Ishikawa (cell line): Measurements from ENCODE around the gene CDC42BPA.

Experiments used
- CEBPB ChIP-seq: IDR thresholded peaks from 2 replicates; pipeline ENCODE4 v1.6.1; 2012
- CREB1 ChIP-seq: IDR thresholded peaks from 2 replicates; pipeline ENCODE4 v1.6.1; 2012; ENCODE audit warnings: low read depth
- EGR1 ChIP-seq: IDR thresholded peaks from 2 replicates; pipeline ENCODE4 v1.6.1; 2012
- EP300 ChIP-seq: IDR thresholded peaks from 2 replicates; pipeline ENCODE4 v1.6.1; 2012; ENCODE audit warnings: borderline replicate concordance
- FOXM1 ChIP-seq: IDR thresholded peaks from 2 replicates; pipeline ENCODE4 v1.6.1; 2012; ENCODE audit warnings: low read depth, borderline replicate concordance
- MAX ChIP-seq: IDR thresholded peaks from 2 replicates; pipeline ENCODE4 v1.6.1; 2012
- NFIC ChIP-seq: IDR thresholded peaks from 2 replicates; pipeline ENCODE4 v1.6.1; 2012
- RAD21 ChIP-seq: IDR thresholded peaks from 2 replicates; pipeline ENCODE4 v1.6.1; 2012; ENCODE audit warnings: low read depth
- REST ChIP-seq: IDR thresholded peaks from 2 replicates; pipeline ENCODE4 v1.6.1; 2012; ENCODE audit warnings: low read depth, mild to moderate bottlenecking
- TAF1 ChIP-seq: IDR thresholded peaks from 2 replicates; pipeline ENCODE4 v1.6.1; 2012; ENCODE audit warnings: low read depth, mild to moderate bottlenecking
- TCF12 ChIP-seq: IDR thresholded peaks from 2 replicates; pipeline ENCODE4 v1.6.1; 2012; ENCODE audit warnings: low read depth
- TEAD4 ChIP-seq: IDR thresholded peaks from 2 replicates; pipeline ENCODE4 v1.6.1; 2012
- USF1 ChIP-seq: IDR thresholded peaks from 2 replicates; pipeline ENCODE4 v1.6.1; 2012
- YY1 ChIP-seq: IDR thresholded peaks from 2 replicates; pipeline ENCODE4 v1.6.1; 2012; ENCODE audit warnings: low read depth
- ZBTB7A ChIP-seq: IDR thresholded peaks from 2 replicates; pipeline ENCODE4 v1.6.1; 2012; ENCODE audit warnings: low read depth

CDC42BPA gene

DNA sequence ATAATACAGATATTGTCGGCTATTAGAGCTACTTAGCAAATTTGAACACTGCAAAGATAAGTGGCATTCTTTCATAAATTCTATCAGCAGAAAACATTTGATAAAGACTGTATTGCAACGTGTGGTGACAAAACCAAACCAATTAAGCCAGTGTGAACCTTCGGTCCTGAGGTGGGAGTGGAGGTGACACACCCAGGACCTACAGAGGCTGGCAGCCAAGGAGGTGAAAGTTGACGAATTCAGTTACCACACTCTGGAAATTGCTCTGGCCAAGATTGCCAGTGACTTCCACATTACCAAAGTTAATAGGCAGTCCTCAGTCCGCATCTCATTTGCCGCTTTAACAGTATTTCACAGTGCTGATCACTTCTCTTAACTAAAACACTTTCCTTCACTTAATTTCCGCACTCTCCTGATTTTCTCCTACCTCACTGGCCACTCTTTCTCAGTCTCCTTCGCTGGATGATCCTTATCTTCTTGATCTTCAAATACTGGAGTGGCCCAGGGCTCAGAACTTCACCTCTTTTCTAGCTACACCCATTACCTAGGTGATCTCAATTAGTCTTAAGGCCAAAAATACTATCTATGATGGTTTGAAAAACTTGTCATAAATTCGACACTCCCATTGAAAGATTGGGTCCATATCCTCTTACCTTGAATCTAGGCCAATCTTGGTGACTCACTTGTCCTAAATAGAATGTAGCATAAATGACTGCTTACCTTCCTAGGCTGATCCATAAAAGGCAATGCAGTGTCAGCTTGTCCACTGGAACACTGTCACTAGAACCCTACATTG is 5.1 kb upstream of the CDC42BPA start:
- TF ChIP-seq EGR1 (no peak), REST (no peak), TAF1 (no peak), MAX (no peak), YY1 (no peak), FOXM1 (no peak), ZBTB7A (no peak), TEAD4 (no peak), NFIC (no peak), TCF12 (no peak), CEBPB (no peak), CREB1 (no peak), RAD21 (no peak), EP300 (no peak), USF1 (no peak)

GRCh38 chr1:227322376-227322775 is 4.1 kb upstream of the CDC42BPA start:
- TF ChIP-seq ZBTB7A = no peak
- no peak for TF ChIP-seq EGR1
- TF ChIP-seq TCF12 = no peak
- TF ChIP-seq MAX = no peak
- no peak for TF ChIP-seq TEAD4
- no peak for TF ChIP-seq USF1
- TF ChIP-seq REST = no peak
- no peak for TF ChIP-seq EP300
- TF ChIP-seq FOXM1 = no peak
- no peak for TF ChIP-seq CEBPB
- TF ChIP-seq YY1 = no peak
- TF ChIP-seq NFIC = no peak
- TF ChIP-seq CREB1 = no peak

GRCh38 chr1:227321035-227321434 is 2.7 kb upstream of the CDC42BPA start:
- TF ChIP-seq RAD21 = no peak

DNA sequence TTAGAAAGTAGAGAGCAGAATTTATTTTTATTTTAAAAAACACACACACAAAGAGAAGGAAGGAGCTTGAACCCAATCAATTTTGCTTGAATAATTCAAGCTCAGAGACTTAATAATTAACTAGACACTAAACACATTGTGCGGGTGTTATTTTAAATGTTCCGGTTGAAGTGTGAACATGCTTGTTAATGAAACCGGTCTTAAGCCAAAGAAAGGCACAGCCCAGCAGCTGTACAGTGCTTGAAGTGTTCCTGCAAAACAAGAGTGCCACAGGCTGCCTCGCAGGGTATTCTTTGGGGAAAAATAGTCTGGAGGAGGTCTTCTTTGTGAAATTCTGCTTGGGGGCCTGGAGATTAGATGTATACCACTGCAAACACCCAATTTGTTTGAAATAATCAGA is 2.2 kb upstream of the CDC42BPA start:
- TF ChIP-seq TEAD4 = no peak

GRCh38 chr1:227318853-227319607 is 738 bp upstream of the CDC42BPA start:
- TF ChIP-seq NFIC (no peak), TEAD4 (no peak), FOXM1 (no peak), USF1 (no peak), TCF12 (no peak), CREB1 (no peak), YY1 (no peak), TAF1 (no peak), ZBTB7A (no peak), EGR1 (no peak), RAD21 (no peak), CEBPB (no peak), EP300 (no peak), REST (no peak), MAX (no peak; the same call in 1 of the 2 replicates)
